IPS-18a (cell line): ENCODE results near the gene CTCF.

Source experiments
- H3K27ac ChIP-seq: one replicate; pipeline ENCODE4 v1.5.1; 2013; ENCODE audit warnings: low read length
- H3K27me3 ChIP-seq: one replicate; pipeline ENCODE4 v1.6.1; 2013; ENCODE audit warnings: mild to moderate bottlenecking, low read length; ENCODE audit not compliant: control insufficient read depth, insufficient read depth
- H3K36me3 ChIP-seq: one replicate; pipeline ENCODE4 v1.6.1; 2013; ENCODE audit warnings: low read depth, low read length; ENCODE audit not compliant: control insufficient read depth
- H3K4me1 ChIP-seq: one replicate; pipeline ENCODE4 v1.6.1; 2013; ENCODE audit warnings: low read depth, low read length; ENCODE audit not compliant: control insufficient read depth
- H3K4me3 ChIP-seq: one replicate; pipeline ENCODE4 v1.5.1; 2013; ENCODE audit warnings: low read length
- H3K9ac ChIP-seq: one replicate; pipeline ENCODE4 v1.6.1; 2013; ENCODE audit warnings: mild to moderate bottlenecking, low read length, moderate library complexity
- H3K9me3 ChIP-seq: one replicate; pipeline ENCODE4 v1.6.1; 2013; ENCODE audit warnings: low read depth, low read length; ENCODE audit not compliant: control insufficient read depth

CTCF gene

DNA sequence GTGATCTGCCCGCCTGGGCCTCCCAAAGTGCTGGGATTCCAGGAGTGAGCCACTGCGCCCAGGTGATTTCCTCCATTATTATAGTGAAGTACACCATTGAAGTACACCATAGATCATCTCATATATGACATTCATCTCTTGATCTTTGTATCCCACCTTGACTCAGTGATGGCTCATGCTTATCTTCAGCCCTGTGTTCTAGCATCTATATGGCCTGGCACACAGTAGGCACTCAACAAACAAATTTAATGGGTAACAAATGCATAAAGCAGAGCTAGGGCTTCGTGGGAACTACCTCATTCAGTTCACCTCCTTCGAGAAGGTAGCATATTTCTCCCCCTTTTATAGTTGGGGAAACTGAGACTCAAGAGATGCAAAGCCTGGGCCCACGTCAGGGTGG is 103.3 kb downstream of the CTCF start:
- Histone ChIP-seq H3K27me3 (peaks cover 13% of the 10 kb centered on the region), H3K9ac (peak overlapping the region; percentile 29), H3K4me3 (peak overlapping the region; percentile 64), H3K4me1 (peaks cover 9% of the 10 kb centered on the region), H3K9me3 (no peaks in the 10 kb centered on the region), H3K27ac (no peak overlapping the region), H3K36me3 (no peaks in the 10 kb centered on the region)

DNA sequence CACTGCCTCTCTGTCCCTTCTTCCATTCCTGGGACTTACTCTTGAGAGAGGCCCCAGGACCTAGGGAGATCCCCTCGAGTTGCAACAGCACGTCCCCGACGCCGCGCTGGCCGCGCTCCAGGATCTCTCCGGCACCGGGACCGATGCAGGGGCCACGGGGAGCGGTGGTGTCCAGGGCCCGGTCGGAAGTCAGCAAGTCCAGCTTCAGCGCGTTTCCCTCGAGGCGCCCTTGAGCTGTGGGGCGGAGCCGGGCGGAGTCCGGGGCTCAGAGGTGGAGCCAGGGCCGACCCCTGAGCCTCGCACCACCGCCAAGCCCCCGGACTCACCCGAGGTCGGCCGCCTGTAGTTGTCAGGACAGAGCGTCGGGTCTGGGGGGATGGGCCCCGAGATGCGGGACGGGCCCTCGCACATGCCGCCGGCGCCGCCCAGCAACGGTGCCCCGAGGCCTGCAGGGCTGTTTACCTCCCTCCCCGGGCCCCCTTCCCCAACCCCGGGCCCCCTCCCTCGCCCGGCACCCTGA is 103.8 kb downstream of the CTCF start:
- no peaks in the 10 kb centered on the region for H3K36me3 ChIP-seq
- H3K4me1 ChIP-seq = peaks cover 9% of the 10 kb centered on the region
- H3K27me3 ChIP-seq = peaks cover 13% of the 10 kb centered on the region
- peak overlapping the region; percentile 64 for H3K4me3 ChIP-seq
- no peak overlapping the region for H3K27ac ChIP-seq
- H3K9me3 ChIP-seq = no peaks in the 10 kb centered on the region
- peak overlapping the region; percentile 29 for H3K9ac ChIP-seq

GRCh38 chr16:67666559-67667452 is 104.5 kb downstream of the CTCF start, which contains the start of the genes C16orf86 and ENKD1:
C16orf86 (plus strand) TSS chr16:67666814; CDS start chr16:67666971, 157 bp downstream.
ENKD1 (minus strand) TSS chr16:67666750; CDS start chr16:67666442, 308 bp downstream.
- peaks cover 9% of the 10 kb centered on the region for H3K4me1 ChIP-seq
- H3K9ac ChIP-seq = peak within 1 kb of the TSS; percentile 29

GRCh38 chr16:67667453-67667816 is 105.1 kb downstream of the CTCF start:
- H3K9ac ChIP-seq = no peak overlapping the region
- H3K9me3 ChIP-seq = no peaks in the 10 kb centered on the region
- no peak overlapping the region for H3K27ac ChIP-seq
- peak overlapping the region; percentile 64 for H3K4me3 ChIP-seq
- H3K36me3 ChIP-seq = no peaks in the 10 kb centered on the region
- peaks cover 9% of the 10 kb centered on the region for H3K4me1 ChIP-seq
- peaks cover 5% of the 10 kb centered on the region for H3K27me3 ChIP-seq

More at GRCh38 chr16:67666559-67667452, 104.5 kb downstream of the CTCF start, which contains the start of the genes C16orf86 and ENKD1:
- no peaks in the 10 kb centered on the region for H3K9me3 ChIP-seq
- H3K27me3 ChIP-seq = peaks cover 10% of the 10 kb centered on the region
- peak within 1 kb of the TSS; percentile 64 for H3K4me3 ChIP-seq
- no peak within 1 kb of the TSS for H3K27ac ChIP-seq
- H3K36me3 ChIP-seq = no peaks in the 10 kb centered on the region

DNA sequence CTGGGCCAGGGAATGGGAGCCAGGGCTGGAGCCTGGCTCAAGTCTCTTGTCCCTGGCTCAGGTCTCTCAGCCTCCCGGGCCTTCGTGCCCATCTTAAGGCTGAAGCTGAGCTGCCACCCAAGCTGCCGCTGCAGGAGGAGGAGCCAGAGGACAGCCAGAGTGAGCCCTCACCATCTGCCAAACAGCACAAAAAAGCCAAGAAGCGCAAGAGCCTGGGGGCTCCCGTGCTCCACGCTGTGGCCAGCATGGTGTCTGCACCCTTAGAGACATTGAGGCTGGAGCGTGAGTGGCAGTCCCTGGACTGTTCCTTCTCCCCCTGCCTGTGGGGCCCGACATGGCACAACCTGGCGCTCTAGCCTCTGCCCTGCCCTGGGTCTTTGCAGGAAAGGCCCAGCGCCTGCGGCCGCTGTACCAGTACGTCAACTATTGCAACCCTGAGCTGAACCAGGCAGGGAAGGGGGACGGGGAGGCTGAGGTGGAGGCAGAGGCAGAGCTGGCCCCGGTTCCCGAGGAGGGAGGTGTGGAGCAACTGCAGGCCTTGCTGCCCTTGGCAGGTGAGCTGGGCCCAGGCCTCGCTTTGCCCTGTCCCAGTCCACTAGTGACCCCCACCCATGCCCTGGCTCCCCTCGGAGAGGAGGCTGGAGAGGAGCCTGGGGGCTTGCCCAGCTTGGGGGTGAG is 105.6 kb downstream of the CTCF start:
- no peak overlapping the region for H3K4me3 ChIP-seq
- no peak overlapping the region for H3K27ac ChIP-seq
- H3K9me3 ChIP-seq = no peaks in the 10 kb centered on the region
- no peak overlapping the region for H3K9ac ChIP-seq
- no peaks in the 10 kb centered on the region for H3K36me3 ChIP-seq
- H3K27me3 ChIP-seq = peaks cover 5% of the 10 kb centered on the region
- peaks cover 9% of the 10 kb centered on the region for H3K4me1 ChIP-seq

- Histone ChIP-seq H3K9ac (no peak overlapping the region), H3K36me3 (no peaks in the 10 kb centered on the region), H3K27ac (no peak overlapping the region), H3K27me3 (peaks cover 5% of the 10 kb centered on the region), H3K9me3 (no peaks in the 10 kb centered on the region), H3K4me1 (peaks cover 9% of the 10 kb centered on the region), H3K4me3 (no peak overlapping the region)
Observed at GRCh38 chr16:67668495-67669157, 106.3 kb downstream of the CTCF start.

- H3K27me3 ChIP-seq = peaks cover 5% of the 10 kb centered on the region
- no peaks in the 10 kb centered on the region for H3K9me3 ChIP-seq
- no peak overlapping the region for H3K4me3 ChIP-seq
- H3K4me1 ChIP-seq = peaks cover 9% of the 10 kb centered on the region
- H3K27ac ChIP-seq = no peak overlapping the region
- H3K9ac ChIP-seq = no peak overlapping the region
- no peaks in the 10 kb centered on the region for H3K36me3 ChIP-seq
Observed at GRCh38 chr16:67669499-67670101, 107.3 kb downstream of the CTCF start.

- Histone ChIP-seq H3K27me3 (peaks cover 1% of the 10 kb centered on the region), H3K36me3 (no peaks in the 10 kb centered on the region), H3K4me3 (no peak overlapping the region), H3K4me1 (peaks cover 2% of the 10 kb centered on the region), H3K9me3 (no peaks in the 10 kb centered on the region), H3K9ac (no peak overlapping the region), H3K27ac (no peak overlapping the region)
Observed at GRCh38 chr16:67672306-67672705, 110.0 kb downstream of the CTCF start.

GRCh38 chr16:67672739-67673662 is 110.7 kb downstream of the CTCF start:
- Histone ChIP-seq H3K4me1 (no peaks in the 10 kb centered on the region), H3K36me3 (no peaks in the 10 kb centered on the region), H3K27me3 (no peaks in the 10 kb centered on the region), H3K9me3 (no peaks in the 10 kb centered on the region), H3K27ac (no peak overlapping the region), H3K9ac (no peak overlapping the region), H3K4me3 (no peak overlapping the region)
